H1 (cell line): Measurements from ENCODE around the gene AP2B1. TPM values are rescaled to one million over a fixed set of nuclear protein-coding genes. Genes with fewer than 3 reads are reported as not detected.

Experiments used
- CTCF ChIA-PET: fragments of 300-600 bp; sonication (Branson Sonifier 250); formaldehyde crosslinking; loops from one replicate; lab custom pipeline; 2021; ENCODE audit not compliant: partially characterized antibody; lab: Charles Lee
- POLR2A ChIA-PET: fragments of 300-600 bp; sonication (Branson Sonifier 250); formaldehyde crosslinking; loops from one replicate; lab custom pipeline; 2021; ENCODE audit warnings: inconsistent platforms; ENCODE audit not compliant: partially characterized antibody; lab: Charles Lee
- DNase-seq, 2 experiments: peaks; one replicate each; pipeline versions ENCODE4 v3.0.0 to v3.0.0-alpha.2; 2010 to 2022; ENCODE audit warnings: low spot score in 2 of 2, low read depth in 1 of 2, mixed read lengths in 1 of 2
- FAIRE-seq: peaks from 2 replicates; lab custom pipeline; 2011; peaks lifted over from hg19 to GRCh38; lab: Jason Lieb, UNC
- H2AFZ ChIP-seq: 2 replicates; pipeline ENCODE4 v1.8.1; 2012; ENCODE audit warnings: low read length, inconsistent platforms
- H2AK5ac ChIP-seq: 2 replicates; pipeline ENCODE4 v1.6.1; 2013; ENCODE audit warnings: low read depth, low read length
- H2BK120ac ChIP-seq: replicated peaks from 2 replicates; pipeline ENCODE3; 2013; ENCODE audit warnings: low read depth, low read length, inconsistent platforms
- H2BK12ac ChIP-seq: 2 replicates; pipeline ENCODE4 v1.6.1; 2013; ENCODE audit warnings: low read depth, low read length
- H2BK15ac ChIP-seq: 2 replicates; pipeline ENCODE4 v1.6.1; 2013; ENCODE audit warnings: low read length
- H2BK20ac ChIP-seq: 2 replicates; pipeline ENCODE4 v1.6.1; 2013; ENCODE audit warnings: low read length
- H2BK5ac ChIP-seq: 2 replicates; pipeline ENCODE4 v1.6.1; 2013; ENCODE audit warnings: low read depth, low read length
- H3K14ac ChIP-seq: 2 replicates; pipeline ENCODE4 v1.6.1; 2013; ENCODE audit warnings: inconsistent platforms; ENCODE audit not compliant: insufficient read length
- H3K18ac ChIP-seq: 2 replicates; pipeline ENCODE4 v1.6.1; 2013; ENCODE audit warnings: low read length; ENCODE audit errors: extremely low read depth
- H3K23ac ChIP-seq: 2 replicates; pipeline ENCODE4 v1.6.1; 2013; ENCODE audit warnings: inconsistent platforms; ENCODE audit not compliant: insufficient read length
- H3K23me2 ChIP-seq: 2 replicates; pipeline ENCODE4 v1.6.1; 2013; ENCODE audit warnings: low read depth, low read length
- H3K27ac ChIP-seq: 2 replicates; pipeline ENCODE4 v1.6.1; 2011; ENCODE audit warnings: low read depth, low read length, inconsistent platforms
- H3K27me3 ChIP-seq, 4 experiments: replicated peaks in 1 of 4; 1 replicate in 1 of 4; 2 replicates in 3 of 4; pipeline versions ENCODE4 v1.6.1 to v1.8.1; 2011 to 2013; ENCODE audit warnings: low read length in 3 of 4, mild to moderate bottlenecking in 3 of 4, inconsistent platforms in 2 of 4, mixed read lengths in 2 of 4, moderate library complexity in 1 of 4; ENCODE audit not compliant: control insufficient read depth in 3 of 4, insufficient read depth in 3 of 4; ENCODE audit errors: extremely low read depth in 1 of 4
- H3K36me3 ChIP-seq, 4 experiments: 2 replicates each; pipeline versions ENCODE4 v1.6.1 to v1.8.1; 2011 to 2013; ENCODE audit warnings: mild to moderate bottlenecking in 4 of 4, low read length in 3 of 4, moderate library complexity in 2 of 4, control low read depth in 1 of 4, inconsistent platforms in 1 of 4; ENCODE audit not compliant: insufficient read depth in 4 of 4, control insufficient read depth in 2 of 4
- H3K4ac ChIP-seq: replicated peaks from 2 replicates; pipeline ENCODE3; 2013; ENCODE audit warnings: low read length, low read depth, mixed read lengths, inconsistent platforms; ENCODE audit not compliant: insufficient read length
- H3K4me1 ChIP-seq, 4 experiments: replicated peaks in 1 of 4; 1 replicate in 1 of 4; 2 replicates in 3 of 4; pipeline versions ENCODE4 v1.6.1 to v1.8.1; 2011 to 2013; ENCODE audit warnings: low read length in 3 of 4, inconsistent platforms in 2 of 4, mixed read lengths in 1 of 4; ENCODE audit not compliant: insufficient read depth in 4 of 4, control insufficient read depth in 3 of 4
- H3K4me2 ChIP-seq, 2 experiments: 2 replicates each; pipeline versions ENCODE4 v1.6.1 to v1.8.1; 2011 to 2013; ENCODE audit warnings: low read depth in 2 of 2, low read length in 2 of 2, control low read depth in 1 of 2, inconsistent platforms in 1 of 2, mild to moderate bottlenecking in 1 of 2; ENCODE audit not compliant: insufficient read depth in 1 of 2
- H3K4me3 ChIP-seq, 4 experiments: fragments of 200-600, 300-600 bp in 1 of 4; sonication (generic), shearing (Covaris generic), sonication (Bioruptor Twin) in 1 of 4; 2 replicates each; pipeline versions ENCODE4 v1.5.1 to v1.8.1; 2011 to 2016; ENCODE audit warnings: low read length in 4 of 4, low read depth in 3 of 4, control low read depth in 2 of 4, inconsistent platforms in 2 of 4, mild to moderate bottlenecking in 2 of 4, mixed read lengths in 1 of 4, moderate library complexity in 1 of 4; ENCODE audit not compliant: insufficient read depth in 2 of 4; ENCODE audit errors: extremely low read depth in 1 of 4
- H3K56ac ChIP-seq: replicated peaks from 2 replicates; pipeline ENCODE3; 2013; ENCODE audit warnings: low read depth, mild to moderate bottlenecking, mixed read lengths, low read length, inconsistent platforms; ENCODE audit not compliant: insufficient read length
- H3K79me1 ChIP-seq: 2 replicates; pipeline ENCODE4 v1.6.1; 2013; ENCODE audit warnings: low read depth, low read length, control low read depth
- H3K79me2 ChIP-seq, 2 experiments: 2 replicates each; pipeline versions ENCODE4 v1.6.1 to v1.8.1; 2012 to 2013; ENCODE audit warnings: low read length in 2 of 2, mild to moderate bottlenecking in 2 of 2, inconsistent platforms in 1 of 2; ENCODE audit not compliant: insufficient read depth in 2 of 2, control insufficient read depth in 1 of 2
- H3K9ac ChIP-seq, 4 experiments: replicated peaks in 1 of 4; 1 replicate in 1 of 4; 2 replicates in 3 of 4; pipeline versions ENCODE4 v1.6.1 to v1.8.1; 2011 to 2013; ENCODE audit warnings: low read depth in 3 of 4, low read length in 3 of 4, control low read depth in 2 of 4, mild to moderate bottlenecking in 2 of 4, moderate library complexity in 2 of 4, inconsistent platforms in 1 of 4; ENCODE audit errors: extremely low read depth in 1 of 4
- H3K9me3 ChIP-seq, 2 experiments: 2 replicates each; pipeline versions ENCODE4 v1.6.1 to v1.8.1; 2012 to 2013; ENCODE audit warnings: mild to moderate bottlenecking in 2 of 2, moderate library complexity in 2 of 2, control low read depth in 1 of 2, inconsistent platforms in 1 of 2, low read depth in 1 of 2, low read length in 1 of 2, mixed read lengths in 1 of 2; ENCODE audit not compliant: insufficient read depth in 2 of 2
- H4K20me1 ChIP-seq, 2 experiments: replicated peaks in 1 of 2; 2 replicates each; pipeline versions ENCODE3 to v1.8.1; 2011 to 2013; ENCODE audit warnings: inconsistent platforms in 2 of 2, low read length in 2 of 2, mild to moderate bottlenecking in 1 of 2; ENCODE audit not compliant: insufficient read depth in 2 of 2, control insufficient read depth in 1 of 2
- H4K5ac ChIP-seq: 2 replicates; pipeline ENCODE4 v1.6.1; 2013; ENCODE audit warnings: low read length, low read depth, mixed read lengths, inconsistent platforms; ENCODE audit not compliant: insufficient read length
- H4K8ac ChIP-seq: 2 replicates; pipeline ENCODE4 v1.8.0; 2013; ENCODE audit warnings: mild to moderate bottlenecking, moderate library complexity, low read length, inconsistent platforms; ENCODE audit not compliant: insufficient read depth; ENCODE audit errors: extremely low read depth
- H4K91ac ChIP-seq: replicated peaks from 2 replicates; pipeline ENCODE3; 2013; ENCODE audit warnings: low read length, mixed read lengths, inconsistent platforms; ENCODE audit not compliant: insufficient read length
- E2F6 ChIP-seq: IDR thresholded peaks from 2 replicates; pipeline ENCODE4 v1.6.1; 2012; ENCODE audit warnings: inconsistent platforms
- polyA plus RNA-seq, 7 experiments: library from polyadenylated mRNA; depleted of rRNA in 3 of 7; stranded (reverse) in 5 of 7; unstranded in 2 of 7; fragments of >200 nt in 5 of 7; fragments of 200-250 nt in 2 of 7; gene quantifications; 1 replicate in 5 of 7; 2 replicates in 1 of 7; 4 replicates in 1 of 7; pipeline versions ENCODE4 v1.2.1 to v1.2.3, GENCODE V29; 2011 to 2013; ENCODE audit warnings: missing spikeins in 2 of 7, mixed read lengths in 2 of 7
- total RNA-seq: library from RNA; stranded (reverse); fragmentation: NEBNext Ultra II Directional; extraction: Animal tissue kit (Norgen Biotek cat#: 25700); gene quantifications from 2 replicates; pipeline ENCODE4 v1.2.1, GENCODE V29; 2021

Gene AP2B1
- total and polyA plus RNA-seq, 2 of the 8 experiments (the other 6 are each of a cell fraction or from before 2014, with no cell fraction given) = 95.5 to 199 TPM

- Histone ChIP-seq H3K18ac (no peak overlapping the region), H3K27ac (no peak overlapping the region), H3K4ac (no peak overlapping the region), H4K8ac (no peak overlapping the region), H2BK5ac (no peak overlapping the region), H3K9ac (no peak overlapping the region), H3K4me1 (peaks cover 0 to 7% (median 2%) of the 10 kb centered on the region in 4 experiments; a peak in 2 of 7 replicates), H3K27me3 (0 out of 7 replicates have a peak, but pooled peaks cover 0 to 2% (median 0%) of the 10 kb centered on the region in 4 experiments), H2BK20ac (no peak overlapping the region)
- CTCF ChIA-PET = interaction anchor here (0.7 to 4.0 kb wide), 6 partner anchors 10 to 444 kb away, joined by 3 to 19 read pairs (median 4); partner anchors contain the start of gene TAF15
- no peak for TF ChIP-seq E2F6
- TF ChIP-seq, all 59 proteins: peak for 0
- no peak overlapping the region for H3K14ac ChIP-seq
- H3K79me2 ChIP-seq = no peaks in the 10 kb centered on the region
- H3K23me2 ChIP-seq = no peaks in the 10 kb centered on the region
- DNase-seq (no peak), FAIRE-seq (no peak)
- H2AFZ ChIP-seq = no peak overlapping the region
- H4K91ac ChIP-seq = no peak overlapping the region
- H3K56ac ChIP-seq = no peak overlapping the region
- no peaks in the 10 kb centered on the region for H3K9me3 ChIP-seq
- no peaks in the 10 kb centered on the region for H3K36me3 ChIP-seq
- no peak overlapping the region for H2BK120ac ChIP-seq
- no peak overlapping the region for H3K4me3 ChIP-seq
- H3K23ac ChIP-seq = no peak overlapping the region
- no peak overlapping the region for H2BK12ac ChIP-seq
- no peaks in the 10 kb centered on the region for H3K79me1 ChIP-seq
- no peaks in the 10 kb centered on the region for H4K20me1 ChIP-seq
- no peak overlapping the region for H3K4me2 ChIP-seq
- POLR2A ChIA-PET = interaction anchor here (1.3 to 2.0 kb wide), 3 partner anchors 9 to 189 kb away, joined by 3 to 9 read pairs (median 3); partner anchors contain the start of gene TAF15
- no peak overlapping the region for H4K5ac ChIP-seq
- no peak overlapping the region for H2AK5ac ChIP-seq
- no peak overlapping the region for H2BK15ac ChIP-seq
Observed at GRCh38 chr17:35757243-35757642, 170.1 kb downstream of the AP2B1 start.
